SU-DHL-6 (cell line): ENCODE data around the gene LELP1.

Experiments used
- H2AFZ ChIP-seq: fragments of 200-600 bp; sonication (generic); 2 replicates; pipeline ENCODE4 v1.6.1; 2014; ENCODE audit warnings: low read depth, mild to moderate bottlenecking, moderate library complexity, mixed read lengths, antibody characterized with exemption, low read length; ENCODE audit not compliant: severe bottlenecking
- H3F3A ChIP-seq: fragments of 200-600 bp; shearing (Covaris generic); 2 replicates; pipeline ENCODE4 v1.6.0; 2016; ENCODE audit warnings: antibody characterized with exemption, mild to moderate bottlenecking; ENCODE audit not compliant: insufficient read depth
- H3K27ac ChIP-seq: fragments of 200-600 bp; sonication (generic); 2 replicates; pipeline ENCODE4 v1.5.1; 2016; ENCODE audit warnings: low read depth, mild to moderate bottlenecking, low read length, moderate library complexity, mixed read lengths
- H3K27me3 ChIP-seq: fragments of 200-600 bp; sonication (generic), shearing (Covaris generic); 2 replicates; pipeline ENCODE4 v1.6.0; 2014; ENCODE audit warnings: mild to moderate bottlenecking, low read length
- H3K36me3 ChIP-seq: fragments of 200-600 bp; sonication (generic); 2 replicates; pipeline ENCODE4 v1.6.1; 2014; ENCODE audit warnings: mild to moderate bottlenecking, low read length, mixed read lengths
- H3K4me2 ChIP-seq: fragments of 300-600, 200-600 bp; shearing (Covaris generic), sonication (generic); 2 replicates; pipeline ENCODE4 v1.6.0; 2014; ENCODE audit warnings: low read length, low read depth, mild to moderate bottlenecking; ENCODE audit not compliant: poor library complexity, severe bottlenecking
- H3K4me3 ChIP-seq: fragments of 200-600 bp; sonication (generic); 2 replicates; pipeline ENCODE4 v1.5.1; 2014; ENCODE audit warnings: antibody characterized with exemption, low read length, mild to moderate bottlenecking, mixed read lengths; ENCODE audit not compliant: insufficient read depth, poor library complexity, severe bottlenecking
- H3K79me2 ChIP-seq: fragments of 200-600 bp; sonication (generic); 2 replicates; pipeline ENCODE4 v1.6.1; 2014; ENCODE audit warnings: mild to moderate bottlenecking, low read length, moderate library complexity; ENCODE audit not compliant: insufficient read depth
- H3K9ac ChIP-seq: fragments of 200-600 bp; sonication (generic); 2 replicates; pipeline ENCODE4 v1.7.0; 2014; ENCODE audit warnings: mild to moderate bottlenecking, low read length
- H3K9me2 ChIP-seq: fragments of 200-600 bp; sonication (generic); replicated peaks from 2 replicates; pipeline ENCODE4 v1.6.1; 2014; ENCODE audit warnings: low read length; ENCODE audit not compliant: insufficient read depth
- H3K9me3 ChIP-seq: fragments of 200-600 bp; sonication (generic); 2 replicates; pipeline ENCODE4 v1.6.1; 2014; ENCODE audit warnings: low read length, mixed read lengths; ENCODE audit not compliant: insufficient read depth
- H4K20me1 ChIP-seq: fragments of 200-600 bp; sonication (generic); 2 replicates; pipeline ENCODE4 v1.6.1; 2014; ENCODE audit warnings: low read depth, mild to moderate bottlenecking, antibody characterized with exemption, low read length, moderate library complexity, mixed read lengths
- EZH2phosphoT487 ChIP-seq: fragments of 200-600 bp; sonication (generic), shearing (Covaris generic); conservative IDR thresholded peaks from 2 replicates; pipeline ENCODE4 v1.6.1; 2018; ENCODE audit warnings: mild to moderate bottlenecking, antibody characterized with exemption, low read length, moderate library complexity, mixed read lengths
- TF ChIP-seq, protein P1 (sequence below): fragments of 200-600 bp; sonication (generic); IDR thresholded peaks from one replicate; pipeline ENCODE4 v1.5.1; 2017; ENCODE audit warnings: antibody characterized with exemption, mild to moderate bottlenecking, low read length, moderate library complexity; ENCODE audit not compliant: insufficient read depth, poor library complexity, severe bottlenecking

The LELP1 gene

DNA sequence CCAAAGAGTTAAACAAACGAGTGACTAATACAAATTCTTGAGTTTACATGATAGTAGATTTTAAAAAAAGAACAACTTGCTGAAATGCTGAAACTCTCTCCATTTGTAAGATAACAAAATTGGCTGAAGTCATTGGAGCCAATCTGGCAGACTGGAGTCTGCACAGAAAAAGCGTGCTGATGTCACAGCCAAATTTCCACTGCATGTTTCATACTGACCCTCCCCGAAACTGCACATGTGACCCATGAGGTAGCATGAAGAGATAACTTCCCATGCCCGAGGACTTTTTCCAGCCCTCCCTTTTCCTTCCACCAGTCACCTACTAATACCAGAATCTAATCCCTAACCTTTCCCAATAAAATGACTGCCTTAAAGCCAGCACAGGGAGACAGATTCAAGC lies 1.2 kb upstream of the LELP1 start:
- Histone ChIP-seq H3F3A (no peaks in the 10 kb centered on the region), H3K9me3 (no peaks in the 10 kb centered on the region), H3K36me3 (no peaks in the 10 kb centered on the region), H3K9ac (no peak overlapping the region), H3K79me2 (no peaks in the 10 kb centered on the region), H3K4me3 (no peak overlapping the region), H4K20me1 (no peaks in the 10 kb centered on the region), H3K4me2 (no peak overlapping the region), H3K27ac (no peak overlapping the region), H3K9me2 (no peaks in the 10 kb centered on the region), H3K27me3 (no peaks in the 10 kb centered on the region), H2AFZ (no peak overlapping the region)
- TF ChIP-seq, protein P1, sequence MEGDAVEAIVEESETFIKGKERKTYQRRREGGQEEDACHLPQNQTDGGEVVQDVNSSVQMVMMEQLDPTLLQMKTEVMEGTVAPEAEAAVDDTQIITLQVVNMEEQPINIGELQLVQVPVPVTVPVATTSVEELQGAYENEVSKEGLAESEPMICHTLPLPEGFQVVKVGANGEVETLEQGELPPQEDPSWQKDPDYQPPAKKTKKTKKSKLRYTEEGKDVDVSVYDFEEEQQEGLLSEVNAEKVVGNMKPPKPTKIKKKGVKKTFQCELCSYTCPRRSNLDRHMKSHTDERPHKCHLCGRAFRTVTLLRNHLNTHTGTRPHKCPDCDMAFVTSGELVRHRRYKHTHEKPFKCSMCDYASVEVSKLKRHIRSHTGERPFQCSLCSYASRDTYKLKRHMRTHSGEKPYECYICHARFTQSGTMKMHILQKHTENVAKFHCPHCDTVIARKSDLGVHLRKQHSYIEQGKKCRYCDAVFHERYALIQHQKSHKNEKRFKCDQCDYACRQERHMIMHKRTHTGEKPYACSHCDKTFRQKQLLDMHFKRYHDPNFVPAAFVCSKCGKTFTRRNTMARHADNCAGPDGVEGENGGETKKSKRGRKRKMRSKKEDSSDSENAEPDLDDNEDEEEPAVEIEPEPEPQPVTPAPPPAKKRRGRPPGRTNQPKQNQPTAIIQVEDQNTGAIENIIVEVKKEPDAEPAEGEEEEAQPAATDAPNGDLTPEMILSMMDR = no peak
- TF ChIP-seq EZH2phosphoT487 = no peak

DNA sequence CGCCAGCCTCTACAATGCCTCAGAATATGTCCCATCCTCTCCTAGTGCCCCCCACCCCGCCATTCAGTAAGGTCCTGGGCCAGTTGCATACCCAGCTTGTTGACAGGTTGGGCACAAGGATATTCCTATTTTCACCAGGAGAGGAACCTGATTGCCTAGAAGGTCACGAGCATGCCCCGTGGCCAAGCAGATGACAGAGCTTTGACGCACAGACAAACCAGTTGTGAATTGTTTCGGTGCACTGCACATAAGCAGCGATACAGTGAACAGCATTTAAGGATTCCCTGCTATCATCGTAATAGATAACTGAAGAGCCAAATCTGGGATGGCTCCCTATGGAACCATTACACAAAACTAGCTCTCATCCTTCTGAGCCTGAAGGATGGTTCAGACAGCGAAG lies 3.4 kb downstream of the LELP1 start:
- no peak overlapping the region for H3K4me3 ChIP-seq
- H3F3A ChIP-seq = no peaks in the 10 kb centered on the region
- no peak overlapping the region for H3K9ac ChIP-seq
- no peaks in the 10 kb centered on the region for H3K36me3 ChIP-seq
- TF ChIP-seq EZH2phosphoT487 = no peak
- TF ChIP-seq, protein P1 = no peak
- no peak overlapping the region for H3K27ac ChIP-seq
- H4K20me1 ChIP-seq = no peaks in the 10 kb centered on the region
- no peaks in the 10 kb centered on the region for H3K9me3 ChIP-seq
- H3K27me3 ChIP-seq = no peaks in the 10 kb centered on the region
- H2AFZ ChIP-seq = no peak overlapping the region
- H3K4me2 ChIP-seq = no peak overlapping the region
- no peaks in the 10 kb centered on the region for H3K9me2 ChIP-seq
- no peaks in the 10 kb centered on the region for H3K79me2 ChIP-seq

DNA sequence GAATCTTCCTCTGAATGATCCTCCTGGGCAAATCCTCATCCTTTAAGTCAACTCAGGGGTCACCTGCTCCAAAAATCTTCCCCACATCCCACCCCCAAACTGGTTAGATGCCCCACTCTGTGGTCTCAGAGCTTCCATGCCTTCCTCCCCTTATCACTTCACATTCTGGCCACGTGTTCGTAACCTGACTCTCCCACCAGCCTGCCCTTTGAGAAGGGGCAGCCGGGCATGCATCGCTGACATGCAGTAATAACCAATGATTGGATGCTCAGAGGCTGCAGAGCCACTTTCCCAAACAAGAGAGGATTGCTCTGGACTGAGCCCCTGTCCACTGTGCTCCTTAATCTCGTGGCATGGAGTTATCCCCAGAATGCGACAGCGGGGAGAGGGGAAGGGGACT lies 7.0 kb downstream of the LELP1 start:
- Histone ChIP-seq H3F3A (no peaks in the 10 kb centered on the region), H3K9me3 (no peaks in the 10 kb centered on the region), H3K4me2 (no peak overlapping the region), H2AFZ (no peak overlapping the region), H3K36me3 (no peaks in the 10 kb centered on the region), H3K9me2 (no peaks in the 10 kb centered on the region), H3K9ac (no peak overlapping the region), H4K20me1 (no peaks in the 10 kb centered on the region), H3K79me2 (no peaks in the 10 kb centered on the region), H3K4me3 (no peak overlapping the region), H3K27ac (no peak overlapping the region), H3K27me3 (no peaks in the 10 kb centered on the region)
- no peak for TF ChIP-seq EZH2phosphoT487
- TF ChIP-seq, protein P1 = no peak
